GM12801 (cell line): Measurements from ENCODE around the gene ADAMTS3.

Source experiments
- TF ChIP-seq, protein P1 (sequence below): IDR thresholded peaks from one replicate; pipeline ENCODE4 v1.5.1; 2011; ENCODE audit warnings: control low read depth; ENCODE audit not compliant: insufficient read length; ENCODE audit errors: extremely low read depth

The ADAMTS3 gene

DNA sequence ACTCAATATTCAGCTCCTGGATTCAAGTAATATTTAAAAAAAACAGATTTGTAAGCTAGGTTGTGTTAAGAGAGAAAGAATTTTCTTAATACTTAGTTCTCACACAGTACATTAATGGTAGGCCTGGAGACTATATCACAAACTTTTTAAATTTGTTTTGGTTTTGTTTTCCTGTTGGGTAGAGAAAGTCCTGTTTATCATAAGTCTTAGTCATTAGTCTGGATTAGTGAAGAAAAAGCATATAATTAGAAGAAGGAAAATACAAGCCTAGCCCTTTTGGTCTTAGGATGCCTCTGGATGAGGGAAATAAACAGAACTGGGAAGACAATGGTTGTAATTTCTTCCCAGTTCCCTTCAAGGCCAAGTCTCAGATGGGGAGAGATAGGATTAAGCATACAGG, 163.6 kb downstream of the ADAMTS3 start:
- TF ChIP-seq, protein P1, sequence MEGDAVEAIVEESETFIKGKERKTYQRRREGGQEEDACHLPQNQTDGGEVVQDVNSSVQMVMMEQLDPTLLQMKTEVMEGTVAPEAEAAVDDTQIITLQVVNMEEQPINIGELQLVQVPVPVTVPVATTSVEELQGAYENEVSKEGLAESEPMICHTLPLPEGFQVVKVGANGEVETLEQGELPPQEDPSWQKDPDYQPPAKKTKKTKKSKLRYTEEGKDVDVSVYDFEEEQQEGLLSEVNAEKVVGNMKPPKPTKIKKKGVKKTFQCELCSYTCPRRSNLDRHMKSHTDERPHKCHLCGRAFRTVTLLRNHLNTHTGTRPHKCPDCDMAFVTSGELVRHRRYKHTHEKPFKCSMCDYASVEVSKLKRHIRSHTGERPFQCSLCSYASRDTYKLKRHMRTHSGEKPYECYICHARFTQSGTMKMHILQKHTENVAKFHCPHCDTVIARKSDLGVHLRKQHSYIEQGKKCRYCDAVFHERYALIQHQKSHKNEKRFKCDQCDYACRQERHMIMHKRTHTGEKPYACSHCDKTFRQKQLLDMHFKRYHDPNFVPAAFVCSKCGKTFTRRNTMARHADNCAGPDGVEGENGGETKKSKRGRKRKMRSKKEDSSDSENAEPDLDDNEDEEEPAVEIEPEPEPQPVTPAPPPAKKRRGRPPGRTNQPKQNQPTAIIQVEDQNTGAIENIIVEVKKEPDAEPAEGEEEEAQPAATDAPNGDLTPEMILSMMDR, result no peak

DNA sequence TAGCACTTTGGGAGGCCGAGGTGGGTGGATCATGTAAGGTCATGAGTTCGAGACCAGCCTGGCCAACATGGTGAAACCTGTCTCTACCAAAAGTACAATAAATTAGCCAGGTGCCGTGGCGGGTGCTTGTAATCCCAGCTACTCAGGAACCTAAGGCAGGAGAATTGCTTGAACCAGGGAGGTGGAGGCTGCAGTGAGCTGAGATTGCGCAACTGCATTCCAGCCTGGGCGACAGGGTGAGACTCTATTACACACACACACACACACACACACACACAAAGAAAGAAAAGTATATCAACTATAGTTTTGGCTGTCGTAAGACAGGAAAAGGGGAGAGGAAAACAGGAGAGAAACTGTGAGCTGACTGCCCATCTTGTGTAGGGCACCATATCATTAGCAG, 171.7 kb downstream of the ADAMTS3 start:
- TF ChIP-seq, protein P1, result no peak

DNA sequence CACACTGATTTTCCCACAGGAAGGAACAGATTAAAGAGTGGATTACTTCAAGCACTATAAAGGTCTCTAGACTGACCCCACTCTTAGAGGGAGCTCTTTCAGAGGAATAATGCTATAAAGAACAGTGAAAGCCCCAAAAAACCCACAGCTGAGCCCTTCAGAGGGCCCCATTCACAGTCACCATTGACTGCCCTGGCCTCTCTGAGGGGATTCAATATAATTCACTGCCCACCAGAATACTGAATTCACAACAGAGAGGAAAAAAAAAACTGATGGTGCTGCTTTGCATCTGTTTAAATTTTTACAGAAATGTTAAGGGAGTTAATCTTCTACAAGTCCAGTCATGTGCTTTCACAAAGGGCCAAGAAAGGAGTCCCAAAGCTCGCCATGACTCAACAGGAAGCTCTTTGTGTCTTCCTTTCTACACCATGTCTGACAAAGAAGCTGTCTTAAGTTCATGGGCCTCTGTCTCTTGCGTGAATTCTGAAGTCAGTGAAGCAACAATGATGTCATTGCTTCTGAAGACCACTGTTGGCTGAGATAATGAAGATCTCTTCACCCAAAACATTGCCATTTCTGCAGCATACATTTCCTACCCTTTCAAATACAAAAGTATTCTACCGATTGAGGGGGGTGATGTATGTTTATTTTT, 174.9 kb downstream of the ADAMTS3 start:
- TF ChIP-seq, protein P1, result no peak

DNA sequence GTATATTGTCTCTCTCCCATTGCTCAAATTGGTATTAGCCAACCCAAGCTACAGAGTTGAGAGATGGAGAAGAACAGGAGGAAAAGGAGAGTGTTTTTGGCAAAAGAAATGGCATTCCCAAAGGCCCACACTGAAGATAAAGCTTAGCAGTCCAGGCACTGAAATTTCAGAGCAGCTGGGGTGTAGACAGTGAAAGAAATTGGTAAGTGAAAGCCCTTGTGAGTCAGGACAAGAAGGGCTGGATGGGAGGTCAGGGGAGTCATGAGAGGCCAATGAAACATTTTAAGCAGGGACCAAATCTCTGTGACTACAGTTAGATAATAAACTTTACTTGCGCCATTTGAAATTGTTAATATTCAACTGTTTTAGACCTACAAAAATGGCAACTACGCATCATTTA, 177.7 kb downstream of the ADAMTS3 start:
- TF ChIP-seq, protein P1, result no peak

DNA sequence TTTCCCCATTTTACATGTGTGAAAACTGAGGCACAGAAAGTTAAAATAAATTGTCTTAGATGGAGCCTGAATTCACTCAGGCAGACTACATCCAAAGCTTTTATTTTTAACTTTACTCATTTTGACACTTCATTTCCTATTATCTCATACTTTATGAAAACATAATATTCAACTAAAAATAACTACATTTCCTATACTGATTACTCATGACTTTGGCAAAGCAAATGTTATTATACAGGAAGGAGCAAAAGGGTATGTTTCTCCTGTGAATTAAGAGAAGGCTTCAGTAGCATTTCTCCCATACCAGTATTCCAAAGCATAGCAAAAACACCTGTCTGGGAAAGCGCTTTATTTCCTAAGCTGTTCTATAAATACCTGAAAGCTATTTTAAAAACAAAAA, 178.6 kb downstream of the ADAMTS3 start:
- TF ChIP-seq, protein P1, result no peak

DNA sequence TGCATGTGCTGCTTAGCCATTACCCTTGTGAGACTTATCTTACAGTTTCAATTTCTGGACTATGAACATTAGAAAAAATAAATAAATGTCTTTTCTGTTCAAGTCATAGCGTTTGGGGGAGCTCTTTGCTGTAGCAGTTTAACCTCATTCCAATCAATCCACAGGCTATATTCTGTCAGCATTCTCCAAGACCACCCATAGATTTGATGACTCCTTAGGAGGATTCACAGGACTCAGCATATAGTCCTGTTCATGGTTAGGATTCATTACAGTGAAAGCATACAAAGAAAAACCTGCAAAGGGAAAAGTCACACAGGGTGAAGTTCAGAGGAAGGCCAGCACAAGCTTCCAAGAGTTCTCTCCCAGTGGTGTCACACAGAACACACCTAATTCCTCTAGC, 180.5 kb downstream of the ADAMTS3 start:
- TF ChIP-seq, protein P1, result no peak

DNA sequence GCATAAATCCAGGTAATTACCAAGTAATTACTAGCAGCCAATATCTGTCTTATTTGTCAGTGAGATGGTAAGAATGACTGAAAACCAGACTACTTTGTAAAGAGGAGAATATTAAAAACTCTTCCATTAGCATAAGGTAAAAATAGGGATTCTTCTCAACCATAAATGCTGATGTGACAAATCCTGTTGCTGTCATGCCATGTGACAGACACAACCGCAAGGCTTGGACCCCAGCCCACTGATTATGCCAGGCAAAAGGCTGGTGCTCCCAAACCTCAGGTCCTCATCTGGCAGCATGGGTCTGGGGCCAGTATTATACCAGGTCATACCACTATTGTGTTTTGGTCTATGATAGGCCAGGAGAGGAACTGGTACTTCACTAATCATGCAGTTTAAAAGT, 181.1 kb downstream of the ADAMTS3 start:
- TF ChIP-seq, protein P1, result no peak

DNA sequence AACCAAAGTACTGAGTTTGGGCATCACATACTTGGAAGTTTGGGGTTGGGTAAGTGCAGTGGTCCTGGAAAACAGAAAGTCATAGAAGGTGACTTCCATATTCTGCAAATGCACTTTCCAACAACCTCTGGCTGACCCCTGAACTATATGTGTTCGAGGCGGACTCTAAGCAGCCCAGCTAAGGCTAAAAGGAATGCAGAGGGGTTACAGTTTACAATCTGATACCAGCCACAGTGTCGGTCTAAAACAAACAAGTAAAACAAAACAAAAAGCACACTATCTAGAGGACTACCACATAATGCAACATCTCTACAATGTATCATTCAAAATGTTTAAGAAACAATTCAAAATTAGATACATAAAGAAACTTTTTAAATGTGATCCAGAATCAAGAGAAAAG, 185.6 kb downstream of the ADAMTS3 start:
- TF ChIP-seq, protein P1, result no peak
